GM12864 (cell line): ENCODE data around the gene SHISA5.

Source experiments
- DNase-seq: peaks from one replicate; pipeline ENCODE4 v3.0.0-alpha.2; 2011; ENCODE audit warnings: low read depth
- H3K4me3 ChIP-seq: 2 replicates; pipeline ENCODE4 v1.5.1; 2011; ENCODE audit warnings: mild to moderate bottlenecking, low read depth, low read length, control low read depth
- CTCF ChIP-seq: IDR thresholded peaks from 2 replicates; pipeline ENCODE4 v1.5.1; 2011; ENCODE audit warnings: low read depth, mild to moderate bottlenecking, moderate library complexity, low read length, control low read depth, inconsistent platforms; ENCODE audit errors: missing control alignments

SHISA5 gene

GRCh38 chr3:48507256-48508061 is 3.5 kb upstream of the SHISA5 start:
- peak; percentile 81 for TF ChIP-seq CTCF
- H3K4me3 ChIP-seq: no peak overlapping the region
- DNase-seq: peak; percentile 39

DNA sequence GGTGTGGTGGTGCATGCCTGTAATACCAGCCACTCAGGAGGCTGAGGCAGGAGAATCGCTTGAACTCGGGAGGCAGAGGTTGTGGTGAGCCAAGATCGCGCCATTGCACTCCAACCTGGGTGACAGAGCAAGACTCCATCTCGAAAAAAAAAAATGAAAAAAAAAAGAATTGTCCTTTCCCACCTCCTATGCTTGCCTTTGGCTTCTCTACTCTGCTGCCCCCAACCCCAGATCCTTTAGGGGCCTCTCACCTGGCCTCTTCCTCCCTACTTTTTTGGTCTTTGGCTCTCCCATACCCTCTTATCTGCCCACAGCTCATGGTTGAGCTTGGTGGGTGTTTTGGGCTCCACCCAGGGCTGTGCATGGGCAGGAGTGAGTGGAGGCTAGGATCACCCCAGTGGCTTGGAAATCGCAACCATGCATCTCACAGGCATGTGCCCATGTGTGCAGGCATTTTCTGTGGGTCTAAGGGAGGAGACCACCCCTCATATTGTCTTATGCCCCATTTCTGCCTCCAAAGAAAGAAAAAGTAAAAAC is 2.1 kb upstream of the SHISA5 start:
- TF ChIP-seq CTCF: no peak
- no peak overlapping the region for H3K4me3 ChIP-seq
- DNase-seq: no peak

DNA sequence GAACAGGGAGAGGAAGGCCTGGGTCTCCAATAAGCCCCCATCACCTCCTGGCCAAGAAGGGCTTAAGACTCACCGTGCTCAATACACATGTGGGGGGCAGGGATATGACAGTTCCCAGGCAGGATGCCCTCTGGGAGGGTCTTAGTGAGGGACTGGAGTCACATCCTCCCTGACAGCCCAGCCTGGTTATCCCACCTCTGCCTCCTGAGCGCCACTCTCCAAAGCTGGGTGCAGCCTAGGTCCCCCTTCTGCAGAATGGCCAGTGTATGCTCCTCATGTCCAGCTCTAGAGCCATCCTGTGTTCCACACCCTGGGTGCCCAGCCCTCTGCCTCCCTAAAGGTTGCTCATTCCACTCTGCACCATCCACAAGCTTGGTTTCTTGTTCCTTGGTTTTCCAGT is 1.2 kb upstream of the SHISA5 start:
- no peak for TF ChIP-seq CTCF
- no peak overlapping the region for H3K4me3 ChIP-seq
- DNase-seq: no peak

- H3K4me3 ChIP-seq: peak overlapping the region; percentile 67
- no peak for DNase-seq
These were observed 448 bp downstream of the SHISA5 start for GRCh38 chr3:48503401-48504050.

GRCh38 chr3:48502728-48503168 is 1.2 kb downstream of the SHISA5 start:
- no peak for TF ChIP-seq CTCF
- H3K4me3 ChIP-seq: no peak overlapping the region
- DNase-seq: no peak

More at GRCh38 chr3:48503401-48504050, 448 bp downstream of the SHISA5 start:
- no peak for TF ChIP-seq CTCF

DNA sequence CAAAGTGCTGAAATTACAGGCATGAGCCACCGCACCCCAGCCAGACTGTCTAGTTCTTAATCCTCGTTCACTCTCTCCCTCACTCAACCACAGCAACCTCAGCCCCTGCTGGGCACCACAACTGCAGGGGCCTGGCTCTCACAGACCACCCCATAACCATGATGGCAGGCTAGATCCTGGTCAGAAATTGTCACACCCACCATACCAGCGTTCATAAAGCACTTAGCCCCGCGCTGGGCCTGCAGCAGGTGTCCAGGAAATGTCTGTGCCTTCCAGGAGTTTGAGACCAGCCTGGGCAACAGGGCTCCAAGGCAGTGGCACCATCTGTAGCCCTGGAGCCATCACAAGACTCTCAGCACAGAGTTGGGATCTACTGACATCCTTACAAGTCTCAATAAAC is 1.9 kb downstream of the SHISA5 start:
- TF ChIP-seq CTCF: no peak
- no peak overlapping the region for H3K4me3 ChIP-seq
- no peak for DNase-seq
